NCI-H2081 treated with DMSO at 0.1 percent for 48 hours (cell line): ENCODE measurements around the gene CD300LF.

Experiments used
- DNase-seq: peaks from one replicate; lab custom pipeline; 2025; lab: John Stamatoyannopoulos, UW

The CD300LF gene

DNA sequence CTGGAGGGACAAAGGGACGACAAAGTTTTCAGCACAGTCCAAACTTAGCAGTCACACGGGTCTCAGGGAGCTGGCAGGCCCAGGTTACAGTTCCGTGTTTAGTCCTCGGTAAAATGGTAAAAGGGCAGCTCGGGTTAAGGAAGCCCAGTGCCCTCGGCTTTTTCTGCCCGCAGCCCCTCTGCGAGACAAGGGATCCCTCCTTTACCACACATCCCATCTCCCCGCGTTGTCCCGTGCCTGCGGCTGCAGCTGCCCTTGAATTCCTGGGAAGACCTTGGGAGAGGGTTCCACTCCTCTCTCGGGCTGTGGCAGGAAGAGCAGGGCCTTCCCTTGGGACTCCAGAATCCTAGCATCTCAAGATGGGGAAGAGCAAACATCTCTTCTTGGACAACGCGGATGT is 17.1 kb upstream of the CD300LF start:
- DNase-seq, result no peak

- DNase-seq, result no peak
Observed at GRCh38 chr17:74729368-74729767, 16.6 kb upstream of the CD300LF start.

DNA sequence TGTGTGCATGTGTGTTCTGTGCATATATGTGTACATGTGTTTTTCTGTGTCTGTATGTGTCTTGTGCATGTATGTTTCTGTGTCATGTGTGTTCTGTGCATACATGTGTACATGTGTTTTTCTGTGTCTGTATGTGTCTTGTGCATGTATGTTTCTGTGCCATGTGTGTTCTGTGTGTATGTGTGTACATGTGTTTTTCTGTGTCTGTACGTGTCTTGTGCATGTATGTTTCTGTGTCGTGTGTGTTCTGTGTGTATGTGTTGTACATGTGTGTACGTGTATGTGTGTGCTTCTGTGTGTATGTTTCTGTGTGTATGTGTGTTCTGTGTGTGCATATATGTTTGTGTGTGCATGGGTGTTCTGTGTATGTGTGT is 16.0 kb upstream of the CD300LF start:
- no peak for DNase-seq

- no peak for DNase-seq
Observed at GRCh38 chr17:74728033-74728701, 15.4 kb upstream of the CD300LF start.

DNA sequence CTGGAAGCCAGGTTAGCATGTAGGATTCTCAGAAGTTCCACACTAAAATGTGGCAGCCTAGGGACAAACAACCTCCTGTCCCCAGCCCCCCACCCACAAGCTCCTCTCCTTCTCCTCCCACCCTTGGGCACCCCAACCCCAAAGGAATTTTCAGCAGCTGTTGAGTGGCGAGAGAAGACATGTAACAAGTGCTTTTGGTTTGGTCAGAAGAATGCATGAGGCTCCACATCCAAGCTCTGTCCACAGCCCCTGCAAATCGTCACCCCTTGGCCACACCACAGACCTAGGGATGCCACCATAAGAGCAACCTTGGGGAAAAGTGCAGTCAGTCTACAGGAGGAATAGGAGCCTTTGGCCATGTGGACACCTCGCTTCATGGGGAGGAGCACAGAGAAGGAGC is 12.4 kb upstream of the CD300LF start:
- no peak for DNase-seq

- no peak for DNase-seq
Observed at GRCh38 chr17:74723891-74724290, 11.2 kb upstream of the CD300LF start.

- DNase-seq, result no peak
Observed at GRCh38 chr17:74722782-74723181, 10.1 kb upstream of the CD300LF start.

DNA sequence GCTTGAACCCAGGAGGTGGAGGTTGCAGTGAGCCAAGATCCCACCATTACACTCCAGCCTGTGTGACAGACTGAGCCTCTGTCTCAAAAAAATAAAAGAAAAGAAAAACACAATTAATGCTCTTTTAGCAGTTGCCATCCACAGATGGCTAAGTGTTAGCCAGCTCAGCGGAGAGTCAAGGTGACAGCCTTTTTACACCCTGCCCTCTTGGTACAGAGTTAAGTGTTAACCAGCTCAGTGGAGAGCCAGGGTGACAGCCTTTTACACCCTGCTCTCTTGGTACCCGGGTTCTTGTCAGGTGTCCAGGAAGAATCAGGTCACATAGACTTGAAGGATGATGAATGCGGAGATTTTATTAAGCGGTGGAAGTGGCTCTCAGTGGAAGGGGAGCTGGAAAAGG is 7.8 kb upstream of the CD300LF start:
- DNase-seq, result no peak

GRCh38 chr17:74715144-74715543 is 2.4 kb upstream of the CD300LF start:
- DNase-seq, result no peak

DNA sequence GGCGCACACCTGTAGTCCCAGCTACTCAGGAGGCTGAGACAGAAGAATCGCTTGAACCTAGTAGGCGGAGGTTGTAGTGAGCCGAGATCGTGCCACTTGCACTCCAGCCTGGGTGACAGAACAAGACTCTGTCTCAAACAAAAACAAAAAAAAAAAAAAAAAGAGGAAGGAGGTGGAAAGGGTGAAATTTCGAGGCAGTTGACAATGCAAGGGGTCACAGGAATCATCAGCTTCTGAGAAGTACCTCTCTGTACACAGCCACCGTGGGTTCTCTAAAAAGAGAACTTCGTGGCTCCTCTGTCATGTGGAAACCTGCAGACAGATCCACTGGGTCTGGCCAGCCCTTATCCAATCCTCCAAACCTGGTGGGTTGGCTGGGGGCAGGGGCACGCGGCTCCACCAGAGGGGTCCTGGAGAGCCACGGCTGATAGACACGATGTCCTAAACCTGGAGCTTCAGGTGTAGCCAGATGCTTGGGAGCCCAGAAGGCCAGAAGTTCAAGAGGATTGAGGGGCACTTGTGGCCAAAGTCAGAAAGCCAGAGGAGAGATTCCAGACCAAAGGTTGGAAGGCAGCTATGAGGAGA is 540 bp upstream of the CD300LF start:
- DNase-seq, result no peak

- no peak for DNase-seq
Observed at GRCh38 chr17:74712301-74712700, 422 bp downstream of the CD300LF start.

- DNase-seq, result no peak
Observed at GRCh38 chr17:74711058-74711824, 1.5 kb downstream of the CD300LF start.

- no peak for DNase-seq
Observed at GRCh38 chr17:74704544-74704943, 8.2 kb downstream of the CD300LF start.

- DNase-seq, result no peak
Observed at GRCh38 chr17:74703311-74703710, 9.4 kb downstream of the CD300LF start.

DNA sequence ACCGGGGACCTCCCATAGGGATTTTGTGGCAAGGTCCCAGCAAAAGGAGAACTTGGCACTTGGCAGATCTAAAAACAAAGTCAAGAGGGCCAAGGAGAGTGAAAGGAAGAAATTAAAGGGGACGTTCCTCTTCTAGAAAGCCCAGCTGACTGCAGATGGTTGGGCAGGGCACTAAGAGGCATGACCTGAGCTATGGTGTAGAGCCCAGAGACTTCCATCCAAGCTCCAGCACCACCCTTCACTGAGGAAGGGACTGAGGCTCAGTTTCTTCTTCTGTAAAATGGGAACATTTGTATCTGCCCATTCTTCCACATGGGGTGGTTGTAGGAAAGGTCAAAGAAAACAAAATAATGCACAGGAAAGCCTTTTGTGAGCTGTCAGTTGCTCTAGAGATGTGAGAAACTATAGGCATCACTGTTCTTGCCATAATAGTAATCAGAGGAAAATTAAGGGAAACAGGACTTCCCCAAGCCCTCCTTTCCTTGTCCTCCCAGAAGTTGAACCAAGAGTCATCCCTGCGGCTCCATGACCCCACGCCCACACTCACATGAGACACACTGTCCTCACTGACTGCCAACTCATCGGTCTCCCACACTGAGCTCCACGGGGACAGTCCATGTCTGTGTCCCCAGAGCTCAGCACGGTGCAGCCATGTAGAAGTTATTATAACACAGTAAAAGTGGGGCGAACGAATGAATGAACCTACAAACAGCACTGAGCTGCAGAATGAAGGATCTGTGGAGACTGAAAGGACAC is 10.4 kb downstream of the CD300LF start:
- no peak for DNase-seq

GRCh38 chr17:74699236-74699635 is 13.5 kb downstream of the CD300LF start:
- no peak for DNase-seq

- DNase-seq, result no peak
Observed at GRCh38 chr17:74698069-74698468, 14.7 kb downstream of the CD300LF start.

GRCh38 chr17:74697515-74697914 is 15.2 kb downstream of the CD300LF start:
- DNase-seq, result no peak

DNA sequence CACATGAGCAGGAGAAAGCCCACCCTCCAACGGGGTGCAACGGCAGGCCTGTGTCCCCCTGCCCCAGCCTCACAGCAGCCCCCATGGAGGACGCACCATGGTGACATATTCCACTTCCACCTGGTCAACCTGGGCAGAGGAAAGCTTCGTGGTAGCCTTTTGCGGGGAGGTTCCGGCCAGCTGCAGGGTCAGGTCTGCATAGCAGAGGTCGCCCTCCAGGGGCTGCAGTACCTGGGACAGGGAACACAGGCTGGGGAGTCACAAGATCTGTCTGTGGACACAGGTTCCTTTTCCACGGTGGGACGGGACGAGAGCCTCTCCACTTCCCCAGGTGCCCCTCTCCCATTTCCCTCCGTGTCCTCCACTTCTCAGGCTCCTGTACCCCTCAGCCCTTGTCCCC is 17.1 kb downstream of the CD300LF start:
- DNase-seq, result no peak

GRCh38 chr17:74694081-74694480 is 18.6 kb downstream of the CD300LF start:
- DNase-seq, result no peak

DNA sequence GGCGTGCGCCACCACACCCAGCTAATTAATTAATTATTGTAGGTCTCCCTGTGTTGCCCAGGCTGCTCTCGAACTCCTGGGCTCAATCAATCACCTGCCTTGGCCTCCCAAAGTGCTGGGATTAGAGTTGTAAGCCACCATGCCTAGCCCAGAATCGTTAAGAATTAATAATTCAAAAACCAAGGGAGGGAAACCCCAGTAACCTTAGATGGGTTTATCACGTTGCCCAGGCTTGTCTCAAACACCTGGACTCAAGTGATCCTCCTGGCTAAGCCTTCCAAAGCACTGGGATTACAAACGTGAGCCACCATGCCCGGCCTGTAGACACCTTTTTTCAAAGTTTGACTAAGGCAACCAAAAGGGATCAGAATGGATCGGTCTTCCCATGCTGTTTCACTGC is 21.6 kb downstream of the CD300LF start:
- DNase-seq, result no peak

DNA sequence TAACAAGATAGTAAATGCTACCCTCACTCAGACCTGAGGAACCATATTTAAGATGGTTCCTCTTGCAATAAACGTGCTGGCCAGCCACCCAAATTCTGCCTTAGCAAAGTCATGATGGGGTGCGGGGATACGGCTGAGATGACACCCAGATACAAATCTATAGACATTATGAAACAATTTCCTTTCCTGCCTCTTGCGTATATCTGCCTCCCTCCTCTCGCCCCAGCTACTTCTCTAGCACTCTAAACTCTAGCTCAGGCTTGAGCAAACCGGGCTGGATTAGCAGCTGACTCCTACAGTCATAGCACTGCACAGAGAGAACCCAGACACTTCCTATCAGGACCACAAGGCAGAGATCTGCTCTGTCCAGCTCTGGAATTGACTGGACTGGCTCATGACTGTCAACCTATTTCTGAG is 22.3 kb downstream of the CD300LF start:
- DNase-seq, result no peak

DNA sequence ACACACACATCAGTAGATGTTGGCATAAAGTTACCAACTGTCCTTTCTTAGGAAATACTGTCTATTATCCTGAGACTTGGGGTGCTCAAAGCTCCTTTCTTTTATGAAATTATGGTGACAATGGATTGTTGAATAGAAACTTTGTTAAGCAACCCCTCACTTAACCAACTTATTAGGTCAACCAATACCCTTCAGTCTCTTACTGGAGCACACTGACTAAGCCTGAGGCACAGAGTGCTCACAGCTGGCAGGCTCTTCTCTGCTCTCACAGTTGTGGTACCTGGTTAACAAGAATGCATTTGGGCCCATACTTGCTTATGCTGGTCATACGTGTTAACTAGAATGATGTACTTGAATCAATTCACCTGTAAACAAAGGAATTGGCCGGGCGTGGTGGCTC is 24.8 kb downstream of the CD300LF start:
- DNase-seq, result no peak
